Adrenal gland (tissue), 12 donors: ENCODE measurements around the gene BCHE. TPM values are rescaled to one million over a fixed set of nuclear protein-coding genes. Genes with fewer than 3 reads are reported as not detected.

Source experiments
- DNase-seq, 7 donors: peaks; one replicate each; pipeline ENCODE4 v3.0.0-alpha.2; 2019 to 2020
- H3K27ac ChIP-seq, 5 donors: fragments of 200-600 bp; sonication (generic) in 4 of 5; 1 replicate in 3 of 5; 2 replicates in 2 of 5; pipeline versions ENCODE4 v1.5.1 to v1.8.0; 2016 to 2020; ENCODE audit warnings: mild to moderate bottlenecking in 1 of 5
- H3K27me3 ChIP-seq: fragments of 200-600 bp; 2 replicates; pipeline ENCODE4 v1.8.0; 2021
- H3K36me3 ChIP-seq, 2 donors: fragments of 200-600 bp; replicated peaks in 1 of 2; 1 replicate in 1 of 2; 2 replicates in 1 of 2; pipeline versions ENCODE4 v1.5.1 to v1.8.0; 2018 to 2022
- H3K4me1 ChIP-seq, 2 donors: fragments of 200-600 bp; replicated peaks in 1 of 2; 1 replicate in 1 of 2; 2 replicates in 1 of 2; pipeline versions ENCODE4 v1.5.1 to v1.8.0; 2018 to 2021
- H3K4me3 ChIP-seq, 4 donors: fragments of 200-600 bp; sonication (generic) in 3 of 4; one replicate each; pipeline ENCODE4 v1.5.1; 2016 to 2018
- H3K9me3 ChIP-seq, 3 donors: fragments of 200-600 bp; sonication (generic) in 1 of 3; replicated peaks in 1 of 3; 1 replicate in 2 of 3; 2 replicates in 1 of 3; pipeline versions ENCODE4 v1.5.1 to v1.8.0; 2016 to 2021
- POLR2A ChIP-seq, 2 donors: fragments of 450-650 bp; IDR thresholded peaks; one replicate each; pipeline ENCODE4 v1.6.1; 2017; ENCODE audit warnings: antibody characterized with exemption in 2 of 2, mild to moderate bottlenecking in 2 of 2, moderate library complexity in 1 of 2
- WGBS, 4 donors: extraction: QIAGEN DNeasy Blood & Tissue Kit in 2 of 4; methylation state at CpG; one replicate each; pipeline versions ENCODE4 v1.1.5 to v1.1.7; 2013 to 2017; 5-methylcytosine and 5-hydroxymethylcytosine counted together
- intact Hi-C, 2 donors: fragments of 100-400 bp; cut with DNase I; formaldehyde crosslinking; loops; one replicate each; pipeline versions ENCODE4 v1.14.1 to v1.15.0; 2022 to 2023
- polyA plus RNA-seq, 3 donors: library from polyadenylated mRNA; stranded (reverse); fragments of 200-250 nt in 2 of 3; fragments of 350-450 nt in 1 of 3; fragmentation: Illumina TruSeq in 1 of 3; extraction: RNeasy Lipid Tissue Mini Kit (QIAGEN cat#74804) in 1 of 3; gene quantifications; one replicate each; pipeline ENCODE4 v1.2.3, GENCODE V29; 2013 to 2014
- total RNA-seq, 9 donors: library from RNA; depleted of rRNA in 4 of 9; stranded (reverse); fragments of >200 nt in 4 of 9; fragments of 120-200 nt in 1 of 9; fragmentation: NEBNext Ultra II Directional in 1 of 9; extraction: Animal tissue kit (Norgen Biotek cat#: 25700) in 1 of 9; gene quantifications; one replicate each; pipeline versions ENCODE4 v1.1.0 to v1.2.4, GENCODE V29; 2013 to 2023
- TF ChIP-seq, protein P1 (sequence below), 6 experiments: fragments of 450-650 bp in 4 of 6; fragments of 200-600 bp in 2 of 6; sonication (generic) in 1 of 6; IDR thresholded peaks; 1 replicate in 5 of 6; 2 replicates in 1 of 6; pipeline versions ENCODE4 v1.5.1 to v1.8.0; 2016 to 2021; ENCODE audit warnings: antibody characterized with exemption in 6 of 6, mild to moderate bottlenecking in 2 of 6, moderate library complexity in 1 of 6
- donor health status: healthy with polysubstance abuse.
- donor health status: Bipolar disorder and iron deficiency.
- donor health status: DM: yes; HTN: yes; CAD: no.
- donor health status: DM: no; HTN: no; CAD: no.
- donor health status: DM: no; HTN: no; CAD: no.
- donor health status: DM: yes; HTN: yes; CAD: no.

BCHE gene
- total and polyA plus RNA-seq, 12 donors, result 1.0 to 108 (median 5.1) TPM

DNA sequence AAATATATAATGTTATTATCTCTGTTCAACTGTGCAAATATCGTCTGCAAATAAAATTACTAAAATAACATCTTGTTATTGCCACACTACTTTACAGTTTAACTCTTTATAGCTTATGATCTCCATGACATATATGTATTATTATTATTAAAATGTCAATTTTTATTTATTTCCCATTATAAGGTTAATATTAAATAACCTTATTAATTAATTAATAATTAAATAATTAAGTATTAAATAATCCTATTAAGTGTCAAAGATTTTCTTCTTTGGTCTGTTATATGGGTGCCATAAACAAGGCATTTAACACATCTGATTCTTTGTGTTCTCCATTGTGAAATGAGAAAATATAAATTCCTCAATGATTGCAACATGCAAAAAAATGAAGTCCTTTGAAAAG is 10.0 kb downstream of the BCHE start:
- intact Hi-C loops, result no loop called here
- no peaks in the 10 kb centered on the region for H3K9me3 ChIP-seq

DNA sequence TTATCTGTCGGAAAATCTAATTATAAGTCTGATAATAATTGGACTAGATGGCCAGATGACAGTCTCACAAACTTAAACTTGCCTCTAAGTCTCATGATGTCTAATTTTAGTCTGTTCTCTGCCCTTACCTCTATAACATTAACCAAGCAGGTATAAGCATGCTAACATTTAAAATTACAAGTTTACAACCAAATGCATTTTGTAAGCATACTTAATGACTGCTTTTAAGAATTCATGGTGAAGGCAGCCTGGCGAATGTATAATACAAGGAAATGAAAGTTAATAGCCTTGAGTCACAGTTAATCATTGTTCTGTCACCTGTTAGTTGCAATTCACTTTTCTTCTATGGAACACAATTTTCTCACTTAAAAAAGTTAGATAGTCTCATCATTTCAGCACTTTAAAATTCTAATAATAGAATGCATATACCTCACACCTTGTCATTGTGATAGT is 16.5 kb downstream of the BCHE start:
- intact Hi-C loops, result no loop called here
- DNase-seq, result no peak
- Histone ChIP-seq H3K9me3 (no peaks in the 10 kb centered on the region), H3K4me3 (no peak overlapping the region), H3K4me1 (no peaks in the 10 kb centered on the region), H3K36me3 (no peaks in the 10 kb centered on the region), H3K27ac (no peak overlapping the region), H3K27me3 (no peaks in the 10 kb centered on the region)
- TF ChIP-seq POLR2A (IDR thresholded peaks at IDR 0.05), result no peak
- TF ChIP-seq, protein P1, sequence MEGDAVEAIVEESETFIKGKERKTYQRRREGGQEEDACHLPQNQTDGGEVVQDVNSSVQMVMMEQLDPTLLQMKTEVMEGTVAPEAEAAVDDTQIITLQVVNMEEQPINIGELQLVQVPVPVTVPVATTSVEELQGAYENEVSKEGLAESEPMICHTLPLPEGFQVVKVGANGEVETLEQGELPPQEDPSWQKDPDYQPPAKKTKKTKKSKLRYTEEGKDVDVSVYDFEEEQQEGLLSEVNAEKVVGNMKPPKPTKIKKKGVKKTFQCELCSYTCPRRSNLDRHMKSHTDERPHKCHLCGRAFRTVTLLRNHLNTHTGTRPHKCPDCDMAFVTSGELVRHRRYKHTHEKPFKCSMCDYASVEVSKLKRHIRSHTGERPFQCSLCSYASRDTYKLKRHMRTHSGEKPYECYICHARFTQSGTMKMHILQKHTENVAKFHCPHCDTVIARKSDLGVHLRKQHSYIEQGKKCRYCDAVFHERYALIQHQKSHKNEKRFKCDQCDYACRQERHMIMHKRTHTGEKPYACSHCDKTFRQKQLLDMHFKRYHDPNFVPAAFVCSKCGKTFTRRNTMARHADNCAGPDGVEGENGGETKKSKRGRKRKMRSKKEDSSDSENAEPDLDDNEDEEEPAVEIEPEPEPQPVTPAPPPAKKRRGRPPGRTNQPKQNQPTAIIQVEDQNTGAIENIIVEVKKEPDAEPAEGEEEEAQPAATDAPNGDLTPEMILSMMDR (IDR thresholded peaks at IDR 0.05), result no peak
- WGBS, 4 donors, result 36 to 49% (median 43%) methylated on average over 2 of the region's 2 CpGs

More for the DNA sequence above, 10.0 kb downstream of the BCHE start:
- no peak for DNase-seq
- 55 to 72% (median 61%) methylated on average over 1 of the region's 1 CpG for whole genome bisulfite sequencing, 4 donors
- no peaks in the 10 kb centered on the region for H3K27me3 ChIP-seq
- TF ChIP-seq, protein P1 (IDR thresholded peaks at IDR 0.05), result no peak
- no peak for TF ChIP-seq POLR2A (IDR thresholded peaks at IDR 0.05)
- no peak overlapping the region for H3K4me3 ChIP-seq
- H3K4me1 ChIP-seq, result no peaks in the 10 kb centered on the region
- H3K36me3 ChIP-seq, result no peaks in the 10 kb centered on the region
- no peak overlapping the region for H3K27ac ChIP-seq

DNA sequence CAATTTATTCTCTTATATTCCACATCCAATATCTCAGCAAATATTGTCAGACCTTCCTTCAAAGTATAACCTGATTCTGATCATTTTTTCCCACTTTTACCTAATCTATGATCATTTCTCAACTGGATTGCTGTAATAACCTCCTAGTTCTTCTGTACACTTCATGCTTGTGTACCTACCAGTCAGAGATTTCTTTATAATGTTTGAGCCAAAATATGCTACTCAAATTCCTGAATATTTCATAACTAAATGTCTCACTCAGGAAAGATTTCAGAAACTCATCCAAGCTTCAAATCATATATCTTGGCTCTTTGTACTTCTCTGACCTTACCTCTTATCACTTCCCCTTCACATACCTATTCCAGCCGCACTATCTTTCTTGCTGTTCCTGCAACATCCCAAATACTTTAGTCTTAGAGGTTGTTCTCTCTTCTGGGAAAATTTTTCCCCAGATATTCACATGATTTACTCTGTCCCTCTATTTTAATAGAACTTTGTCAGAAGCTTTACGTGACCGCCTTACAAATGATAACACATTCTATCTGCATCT is 20.0 kb downstream of the BCHE start:
- Histone ChIP-seq H3K27ac (no peak overlapping the region), H3K27me3 (no peaks in the 10 kb centered on the region), H3K4me3 (no peak overlapping the region), H3K4me1 (no peaks in the 10 kb centered on the region), H3K9me3 (no peaks in the 10 kb centered on the region), H3K36me3 (no peaks in the 10 kb centered on the region)
- WGBS, 4 donors, result 88 to 94% (median 92%) methylated on average over 3 of the region's 3 CpGs
- intact Hi-C loops, result no loop called here
- TF ChIP-seq POLR2A (IDR thresholded peaks at IDR 0.05), result no peak
- TF ChIP-seq, protein P1 (IDR thresholded peaks at IDR 0.05), result no peak
- no peak for DNase-seq

DNA sequence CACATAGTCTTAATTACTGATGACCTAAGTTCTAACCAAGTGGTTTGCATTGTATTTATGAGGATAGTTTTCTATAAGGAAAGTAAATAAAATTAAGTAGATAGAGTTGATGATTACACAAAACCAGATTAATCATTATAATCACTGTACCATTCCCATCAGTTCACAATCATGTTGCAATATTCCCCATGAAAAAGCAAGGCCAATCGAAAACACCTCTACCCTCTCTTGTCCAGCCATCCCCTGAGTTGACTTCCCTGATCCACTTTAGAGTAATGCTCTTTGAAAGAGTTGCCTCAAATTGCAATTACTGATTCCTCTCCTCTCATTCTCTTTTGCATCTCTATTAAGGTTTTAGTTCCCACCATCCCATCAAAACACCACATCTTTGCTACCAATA is 21.0 kb downstream of the BCHE start:
- intact Hi-C loops, result no loop called here
- H3K27me3 ChIP-seq, result no peaks in the 10 kb centered on the region
- 75 to 88% (median 75%) methylated on average over 1 of the region's 1 CpG for WGBS, 4 donors

More for the DNA sequence above, 21.0 kb downstream of the BCHE start:
- TF ChIP-seq, protein P1 (IDR thresholded peaks at IDR 0.05), result no peak
- no peak for TF ChIP-seq POLR2A (IDR thresholded peaks at IDR 0.05)
- no peak for DNase-seq
- no peak overlapping the region for H3K27ac ChIP-seq
- no peaks in the 10 kb centered on the region for H3K9me3 ChIP-seq
- no peak overlapping the region for H3K4me3 ChIP-seq
- H3K4me1 ChIP-seq, result no peaks in the 10 kb centered on the region
- H3K36me3 ChIP-seq, result no peaks in the 10 kb centered on the region
